Measurements from ENCODE around the gene SEMA3B. TPM values are rescaled to one million over a fixed set of nuclear protein-coding genes. Genes with fewer than 3 reads are reported as not detected.
"Not testable (repeated sequence)": the region's sequence is repeated elsewhere in the genome, so short reads cannot be mapped to it uniquely, and the experiment has no call there.

Gene SEMA3B
- total RNA-seq, 2 experiments from 2014 or later = 0.16 to 0.70 TPM

- CTCF ChIA-PET = interaction anchor here (0.5 to 17.4 kb wide), 2 partner anchors 19 to 630 kb away, joined by 4 to 266 read pairs; partner anchors contain the start of genes HYAL2 and TUSC2
- Mint-ChIP-seq H3K36me3 (peaks cover 1% of the 10 kb centered on the region), H3K4me1 (peaks cover 25% of the 10 kb centered on the region), H3K27ac (no peak overlapping the region), H3K4me3 (no peak overlapping the region), H3K27me3 (no peaks in the 10 kb centered on the region), H3K9me3 (ENCODE audit: low read depth) (no peaks in the 10 kb centered on the region)
- no peak for DNase-seq
- ATAC-seq = no peak
Measured at GRCh38 chr3:50302095-50303012, 33.4 kb downstream of the SEMA3B start.

GRCh38 chr3:50303013-50303815, 34.3 kb downstream of the SEMA3B start, which contains the start of gene HYAL1:
HYAL1 (minus strand) TSS chr3:50303574; CDS start chr3:50302956, 618 bp downstream.
- H3K36me3 Mint-ChIP-seq = peaks cover under 1% of the 10 kb centered on the region
- H3K27me3 Mint-ChIP-seq = no peaks in the 10 kb centered on the region
- H3K9me3 Mint-ChIP-seq (ENCODE audit: low read depth) = no peaks in the 10 kb centered on the region
- no peak for ATAC-seq
- H3K4me1 Mint-ChIP-seq = peaks cover 18% of the 10 kb centered on the region
- CTCF ChIA-PET = interaction anchor here (17.4 kb wide), 1 partner anchor 18 kb away, joined by 266 read pairs; the partner anchor contains the start of genes HYAL2 and TUSC2
- no peak for DNase-seq
- no peak within 1 kb of the TSS for H3K4me3 Mint-ChIP-seq
- H3K27ac Mint-ChIP-seq = no peak within 1 kb of the TSS

- Mint-ChIP-seq H3K27me3 (no peaks in the 10 kb centered on the region), H3K4me1 (peaks cover 17% of the 10 kb centered on the region), H3K4me3 (no peak overlapping the region), H3K9me3 (ENCODE audit: low read depth) (no peaks in the 10 kb centered on the region), H3K36me3 (peaks cover 2% of the 10 kb centered on the region), H3K27ac (no peak overlapping the region)
- ATAC-seq = no peak
- DNase-seq = no peak
- CTCF ChIA-PET = interaction anchor here (1.1 to 17.4 kb wide), 2 partner anchors 17 to 30 kb away, joined by 3 to 266 read pairs; partner anchors contain the start of genes HYAL2 and TUSC2
Measured at GRCh38 chr3:50304601-50305000, 35.7 kb downstream of the SEMA3B start.

GRCh38 chr3:50312041-50312440, 43.1 kb downstream of the SEMA3B start:
- not testable (repeated sequence) for ATAC-seq; H3K27me3 Mint-ChIP-seq; H3K36me3 Mint-ChIP-seq; H3K27ac Mint-ChIP-seq; H3K4me3 Mint-ChIP-seq; DNase-seq; H3K9me3 Mint-ChIP-seq (ENCODE audit: low read depth)
- CTCF ChIA-PET = interaction anchor here (1.1 kb wide), 1 partner anchor 16 kb away, joined by 3 read pairs; the partner anchor contains the start of gene TUSC2
- peaks cover 23% of the 10 kb centered on the region for H3K4me1 Mint-ChIP-seq

GRCh38 chr3:50314342-50314741, 45.4 kb downstream of the SEMA3B start:
- CTCF ChIA-PET = interaction anchor here (1.6 to 18.0 kb wide), 4 partner anchors 10 to 120 kb away, joined by 6 to 266 read pairs (median 8); partner anchors contain the start of genes HYAL1, HYAL3, IFRD2 and NAA80
- peak; percentile 39 for DNase-seq
- Mint-ChIP-seq H3K27ac (peak overlapping the region; percentile 48), H3K36me3 (peaks cover 8% of the 10 kb centered on the region), H3K27me3 (no peaks in the 10 kb centered on the region), H3K9me3 (ENCODE audit: low read depth) (peaks cover 3% of the 10 kb centered on the region), H3K4me1 (peaks cover 35% of the 10 kb centered on the region), H3K4me3 (no peak overlapping the region)
- no peak for ATAC-seq

GRCh38 chr3:50314816-50315215, 45.9 kb downstream of the SEMA3B start:
- Mint-ChIP-seq H3K27me3 (no peaks in the 10 kb centered on the region), H3K4me1 (peaks cover 39% of the 10 kb centered on the region), H3K4me3 (no peak overlapping the region), H3K36me3 (peaks cover 4% of the 10 kb centered on the region), H3K27ac (peak overlapping the region; percentile 48), H3K9me3 (ENCODE audit: low read depth) (peaks cover 1% of the 10 kb centered on the region)
- no peak for ATAC-seq
- CTCF ChIA-PET = interaction anchor here (1.6 to 18.0 kb wide), 4 partner anchors 9 to 120 kb away, joined by 6 to 266 read pairs (median 8); partner anchors contain the start of genes HYAL1, HYAL3, IFRD2 and NAA80
- DNase-seq = peak; percentile 35

GRCh38 chr3:50316657-50317242, 47.8 kb downstream of the SEMA3B start:
- peak; percentile 94 for DNase-seq
- Mint-ChIP-seq H3K4me3 (peak overlapping the region; percentile 60), H3K27ac (peak overlapping the region; percentile 91)

GRCh38 chr3:50317300-50317699, 48.4 kb downstream of the SEMA3B start:
- DNase-seq (peak; percentile 43), ATAC-seq (no peak)
- no peaks in the 10 kb centered on the region for H3K27me3 Mint-ChIP-seq
- H3K4me3 Mint-ChIP-seq = no peak overlapping the region
- H3K27ac Mint-ChIP-seq = peak overlapping the region; percentile 91
- H3K36me3 Mint-ChIP-seq = peaks cover 3% of the 10 kb centered on the region
- no peaks in the 10 kb centered on the region for H3K9me3 Mint-ChIP-seq (ENCODE audit: low read depth)
- H3K4me1 Mint-ChIP-seq = peaks cover 49% of the 10 kb centered on the region
- CTCF ChIA-PET = interaction anchor here (0.7 to 18.0 kb wide), 5 partner anchors 16 to 91 kb away, joined by 3 to 266 read pairs (median 6); partner anchors contain the start of genes HYAL1, HYAL3, IFRD2 and NAA80

More at GRCh38 chr3:50316657-50317242, 47.8 kb downstream of the SEMA3B start:
- peaks cover 48% of the 10 kb centered on the region for H3K4me1 Mint-ChIP-seq
- peak; percentile 82 for ATAC-seq
- H3K27me3 Mint-ChIP-seq = no peaks in the 10 kb centered on the region
- H3K36me3 Mint-ChIP-seq = peaks cover 3% of the 10 kb centered on the region
- H3K9me3 Mint-ChIP-seq (ENCODE audit: low read depth) = no peaks in the 10 kb centered on the region
- CTCF ChIA-PET = interaction anchor here (0.6 to 18.0 kb wide), 7 partner anchors 17 to 122 kb away, joined by 3 to 266 read pairs (median 5); partner anchors contain the start of genes HYAL1, HYAL3, IFRD2 and NAA80

- peaks cover 50% of the 10 kb centered on the region for H3K4me1 Mint-ChIP-seq
- H3K27me3 Mint-ChIP-seq = no peaks in the 10 kb centered on the region
- DNase-seq = peak; percentile 38
- CTCF ChIA-PET = interaction anchor here (1.9 to 18.0 kb wide), 3 partner anchors 15 to 57 kb away, joined by 4 to 266 read pairs (median 6); partner anchors contain the start of genes HYAL1, HYAL3, IFRD2 and NAA80
- peaks cover 3% of the 10 kb centered on the region for H3K36me3 Mint-ChIP-seq
- no peak overlapping the region for H3K4me3 Mint-ChIP-seq
- ATAC-seq = no peak
- no peaks in the 10 kb centered on the region for H3K9me3 Mint-ChIP-seq (ENCODE audit: low read depth)
- H3K27ac Mint-ChIP-seq = no peak overlapping the region
Measured at GRCh38 chr3:50318163-50318562, 49.2 kb downstream of the SEMA3B start.

- H3K27ac Mint-ChIP-seq = no peak overlapping the region
- CTCF ChIA-PET = interaction anchor here (2.0 to 18.0 kb wide), 3 partner anchors 17 to 58 kb away, joined by 4 to 266 read pairs (median 91); partner anchors contain the start of genes HYAL1, HYAL3, IFRD2 and NAA80
- peak; percentile 38 for DNase-seq
- H3K27me3 Mint-ChIP-seq = no peaks in the 10 kb centered on the region
- H3K4me3 Mint-ChIP-seq = no peak overlapping the region
- no peak for ATAC-seq
- no peaks in the 10 kb centered on the region for H3K9me3 Mint-ChIP-seq (ENCODE audit: low read depth)
- peaks cover 50% of the 10 kb centered on the region for H3K4me1 Mint-ChIP-seq
- peaks cover 3% of the 10 kb centered on the region for H3K36me3 Mint-ChIP-seq
Measured at GRCh38 chr3:50318615-50319014, 49.7 kb downstream of the SEMA3B start.

GRCh38 chr3:50319181-50319893, 50.4 kb downstream of the SEMA3B start:
- DNase-seq (peak; percentile 39), ATAC-seq (no peak)
- H3K27ac Mint-ChIP-seq = no peak overlapping the region
- H3K27me3 Mint-ChIP-seq = no peaks in the 10 kb centered on the region
- no peak overlapping the region for H3K4me3 Mint-ChIP-seq
- H3K9me3 Mint-ChIP-seq (ENCODE audit: low read depth) = no peaks in the 10 kb centered on the region
- peaks cover 45% of the 10 kb centered on the region for H3K4me1 Mint-ChIP-seq
- H3K36me3 Mint-ChIP-seq = peaks cover 3% of the 10 kb centered on the region
- CTCF ChIA-PET = interaction anchor here (2.0 to 18.0 kb wide), 3 partner anchors 16 to 58 kb away, joined by 4 to 266 read pairs (median 91); partner anchors contain the start of genes HYAL1, HYAL3, IFRD2 and NAA80
